HPDE6-E6E7 (cell line): ENCODE data around the gene MPP7.

Experiments used
- DNase-seq: peaks from one replicate; pipeline ENCODE4 v3.0.0; 2011; ENCODE audit warnings: missing footprints; ENCODE audit errors: extremely low spot score

The MPP7 gene

DNA sequence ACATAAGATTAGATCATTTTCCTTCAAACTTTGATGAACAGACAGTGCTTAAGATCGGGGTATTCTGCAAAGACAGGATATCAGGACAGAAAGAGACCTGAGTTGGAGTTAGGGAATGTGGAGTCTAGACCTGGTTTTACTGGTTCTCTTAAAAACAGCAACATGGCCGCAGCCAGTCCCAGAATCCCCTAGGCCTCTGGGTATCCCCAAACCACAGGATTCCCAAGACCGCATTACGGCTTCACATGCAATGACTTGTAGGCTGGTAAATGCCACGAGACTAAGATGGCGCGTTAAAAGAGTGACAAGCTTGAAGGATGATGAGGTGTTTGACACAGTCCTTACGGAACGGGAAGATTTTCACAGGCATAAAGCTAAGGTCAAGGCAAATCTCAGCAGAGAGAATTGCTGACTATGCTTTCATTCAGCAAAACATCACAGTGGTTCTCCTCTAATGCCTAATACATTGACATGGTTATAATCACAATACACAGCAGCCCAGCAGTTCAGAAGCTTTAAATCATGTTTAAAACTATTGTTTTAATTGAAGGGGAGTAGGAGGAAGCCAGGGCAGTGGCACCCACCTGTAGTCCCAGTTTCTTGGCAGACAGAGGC lies 32.9 kb downstream of the MPP7 start:
- no peak for DNase-seq

- DNase-seq = no peak
These were observed 36.2 kb downstream of the MPP7 start for GRCh38 chr10:28266449-28267224.

DNA sequence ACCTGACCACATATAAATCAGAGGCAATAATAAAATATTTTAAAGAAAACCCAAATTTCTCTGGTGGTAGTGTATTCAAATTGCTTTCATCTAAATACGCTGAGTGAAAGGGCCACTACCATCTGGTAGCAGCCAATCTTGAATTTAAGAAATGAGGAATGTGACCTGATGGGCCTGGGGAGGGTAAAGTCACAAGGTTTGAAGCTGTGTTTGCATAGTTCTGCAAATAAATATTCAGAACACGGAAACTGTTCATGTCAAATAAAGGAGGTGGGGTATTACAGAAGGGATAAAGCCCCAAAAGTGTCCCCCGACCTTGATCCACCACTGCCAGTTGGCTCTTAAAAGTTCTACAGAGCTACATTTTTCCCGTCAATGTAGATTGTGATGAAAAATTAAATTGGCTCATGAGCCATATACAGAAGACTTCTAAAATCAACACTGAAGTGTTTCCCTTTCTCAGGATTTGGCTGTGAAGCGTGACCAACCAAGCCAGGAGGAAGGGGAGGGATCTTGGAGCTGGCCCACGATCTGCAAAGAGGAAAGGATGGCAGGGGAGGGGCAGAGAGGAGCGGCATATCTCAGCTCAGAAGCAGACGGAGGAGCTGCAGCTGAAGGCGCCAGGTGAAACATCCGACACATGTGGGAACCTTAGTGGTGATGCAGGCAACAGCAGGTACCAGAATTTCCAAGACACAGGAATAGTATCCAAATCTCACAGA lies 39.6 kb downstream of the MPP7 start:
- DNase-seq = no peak

DNA sequence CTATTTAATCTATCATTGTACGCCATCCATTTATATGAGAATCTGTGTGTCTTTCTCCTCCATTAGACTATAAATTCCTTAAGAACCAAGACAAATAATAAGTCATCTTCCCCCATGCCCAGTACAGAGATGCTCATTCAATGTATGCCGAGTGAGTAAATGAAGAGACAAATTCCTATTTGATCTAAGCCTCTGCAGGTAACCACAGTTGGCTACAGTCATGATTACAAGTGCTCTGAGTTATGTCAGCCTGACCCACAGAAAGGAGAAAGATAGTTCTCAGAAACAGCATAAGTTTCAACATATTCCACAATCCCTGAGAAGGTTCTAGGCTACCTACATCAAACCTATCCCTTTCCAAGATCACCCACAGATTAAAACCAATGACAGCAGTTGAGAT lies 46.1 kb downstream of the MPP7 start:
- DNase-seq = peak; percentile 8

- DNase-seq = peak; percentile 12
These were observed 48.4 kb downstream of the MPP7 start for GRCh38 chr10:28254290-28254985.

DNA sequence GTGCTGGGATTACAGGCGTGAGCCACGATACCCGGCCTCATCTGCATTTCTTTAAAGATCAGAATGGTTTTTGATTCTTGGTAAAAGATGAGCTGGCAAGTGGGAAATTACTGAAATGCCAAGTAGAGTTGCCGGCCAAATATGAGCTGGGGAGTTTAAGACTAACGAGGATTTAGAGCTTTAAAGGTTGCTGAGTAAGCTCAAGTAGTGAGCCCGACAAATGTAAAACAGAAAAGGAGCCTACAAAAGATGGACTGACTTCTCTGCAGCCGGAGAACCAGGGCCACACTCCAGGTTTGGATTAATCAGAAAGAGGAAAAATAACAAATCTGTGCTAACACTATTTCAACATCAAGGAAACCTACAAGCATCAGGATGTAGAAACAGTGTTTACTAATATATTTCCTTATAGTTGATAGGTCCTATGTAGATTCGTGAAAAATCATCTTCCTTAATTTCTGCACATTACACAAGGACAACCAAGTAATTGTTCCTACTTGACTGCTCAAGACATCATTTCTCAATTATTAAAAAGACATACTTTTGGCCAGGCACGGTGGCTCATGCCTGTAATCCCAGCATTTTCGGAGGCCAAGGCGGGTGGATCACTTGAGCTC lies 49.6 kb downstream of the MPP7 start:
- DNase-seq = no peak
